ENCODE measurements around the gene HIRA. TPM values are rescaled to one million over a fixed set of nuclear protein-coding genes. Genes with fewer than 3 reads are reported as not detected.

The HIRA gene
- total and polyA plus RNA-seq, 8 donors, result 6.4 to 47.2 (median 12.6) TPM

DNA sequence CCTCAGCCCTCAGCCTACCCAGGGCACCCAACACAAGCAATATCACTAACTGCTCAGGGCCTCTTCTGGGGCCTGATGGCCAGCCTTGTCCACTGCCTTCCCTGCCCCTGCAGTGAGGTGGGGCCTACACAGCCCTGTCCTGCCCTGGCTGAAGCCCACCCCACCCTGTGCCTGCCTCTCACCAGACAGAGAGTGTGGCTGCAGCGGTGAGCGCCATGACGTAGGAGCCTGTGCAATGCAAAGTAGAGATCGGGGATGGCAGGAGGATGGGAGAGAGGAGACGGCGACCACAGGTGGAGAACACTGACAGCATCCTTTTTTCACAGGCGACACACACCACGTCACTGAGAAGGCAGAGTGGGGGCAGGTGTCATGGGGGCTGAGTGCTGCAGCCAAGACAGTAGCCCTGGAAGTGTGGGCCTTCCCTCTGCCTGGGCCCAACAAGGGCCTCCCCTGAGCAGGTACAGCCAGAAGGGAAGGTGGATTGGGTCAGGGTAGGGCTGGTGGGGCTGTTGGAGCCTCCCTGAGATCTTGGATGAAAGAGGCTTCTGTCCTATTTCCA is 74.7 kb downstream of the HIRA start:
- TF ChIP-seq, protein P1, sequence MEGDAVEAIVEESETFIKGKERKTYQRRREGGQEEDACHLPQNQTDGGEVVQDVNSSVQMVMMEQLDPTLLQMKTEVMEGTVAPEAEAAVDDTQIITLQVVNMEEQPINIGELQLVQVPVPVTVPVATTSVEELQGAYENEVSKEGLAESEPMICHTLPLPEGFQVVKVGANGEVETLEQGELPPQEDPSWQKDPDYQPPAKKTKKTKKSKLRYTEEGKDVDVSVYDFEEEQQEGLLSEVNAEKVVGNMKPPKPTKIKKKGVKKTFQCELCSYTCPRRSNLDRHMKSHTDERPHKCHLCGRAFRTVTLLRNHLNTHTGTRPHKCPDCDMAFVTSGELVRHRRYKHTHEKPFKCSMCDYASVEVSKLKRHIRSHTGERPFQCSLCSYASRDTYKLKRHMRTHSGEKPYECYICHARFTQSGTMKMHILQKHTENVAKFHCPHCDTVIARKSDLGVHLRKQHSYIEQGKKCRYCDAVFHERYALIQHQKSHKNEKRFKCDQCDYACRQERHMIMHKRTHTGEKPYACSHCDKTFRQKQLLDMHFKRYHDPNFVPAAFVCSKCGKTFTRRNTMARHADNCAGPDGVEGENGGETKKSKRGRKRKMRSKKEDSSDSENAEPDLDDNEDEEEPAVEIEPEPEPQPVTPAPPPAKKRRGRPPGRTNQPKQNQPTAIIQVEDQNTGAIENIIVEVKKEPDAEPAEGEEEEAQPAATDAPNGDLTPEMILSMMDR (IDR thresholded peaks at IDR 0.05), result no peak
- no peak for TF ChIP-seq POLR2A (IDR thresholded peaks at IDR 0.05)
- TF ChIP-seq EP300 (IDR thresholded peaks at IDR 0.05), result no peak
- TF ChIP-seq POLR2AphosphoS5 (IDR thresholded peaks at IDR 0.05), result no peak
- H3K27me3 ChIP-seq, result no peaks in the 10 kb centered on the region
- no peak for DNase-seq
- H3K4me1 ChIP-seq, result peaks cover 0 to 6% (median 0%) of the 10 kb centered on the region in 4 donors
- no peak overlapping the region for H3K27ac ChIP-seq
- H3K9me3 ChIP-seq, result no peaks in the 10 kb centered on the region
- no peak overlapping the region for H3K4me3 ChIP-seq
- peaks cover 85 to 100% (median 100%) of the 10 kb centered on the region in 4 donors for H3K36me3 ChIP-seq
- WGBS, 5 donors, result 96 to 99% (median 98%) methylated on average over 8 of the region's 8 CpGs
- intact Hi-C loops (cut with DNase I; ENCODE audit: low total_unique reads), result no loop called here

DNA sequence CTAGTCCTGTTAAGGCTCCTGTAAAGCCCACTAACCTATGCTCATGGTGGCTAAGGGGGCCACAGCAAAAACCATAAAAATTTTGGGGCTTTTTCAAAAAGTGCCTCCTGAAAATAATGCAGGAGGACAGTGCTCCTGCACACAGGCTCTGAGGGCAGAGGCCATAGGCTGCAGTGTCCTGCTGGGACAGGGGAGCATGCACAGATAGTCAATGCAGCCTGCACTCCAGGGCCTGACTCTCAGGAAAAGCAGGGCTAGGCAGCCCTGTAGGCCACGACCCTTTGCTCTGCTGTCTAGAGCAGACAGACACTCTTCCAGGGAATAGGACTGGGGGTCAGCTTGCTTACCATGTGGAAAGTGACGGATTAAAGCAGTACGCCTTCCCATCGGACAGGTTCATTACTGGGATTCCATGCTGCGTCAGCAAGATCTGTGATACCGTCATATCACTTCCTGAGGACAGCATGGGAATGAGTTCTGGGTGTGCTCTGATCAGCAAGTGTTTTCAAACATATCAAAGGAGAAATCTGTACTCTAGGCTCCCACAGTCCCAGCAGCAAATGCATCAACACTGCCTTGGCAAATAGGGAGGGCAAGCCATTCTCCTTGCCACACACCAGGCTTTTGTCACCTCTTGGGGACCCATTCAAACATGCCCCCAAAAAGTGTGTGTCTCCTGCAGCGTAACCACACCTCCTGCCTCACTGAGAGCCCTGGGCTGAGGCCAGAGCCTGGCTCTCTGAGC is 75.9 kb downstream of the HIRA start:
- DNase-seq, result no peak
- 92 to 97% (median 95%) methylated on average over 4 to 7 of the region's 7 CpGs for WGBS, 5 donors
- H3K36me3 ChIP-seq, result peaks cover 85 to 100% (median 100%) of the 10 kb centered on the region in 4 donors
- H3K27ac ChIP-seq, result no peak overlapping the region
- no peak for TF ChIP-seq EP300 (IDR thresholded peaks at IDR 0.05)
- TF ChIP-seq, protein P1 (IDR thresholded peaks at IDR 0.05), result no peak
- no peak for TF ChIP-seq POLR2AphosphoS5 (IDR thresholded peaks at IDR 0.05)
- no peak for TF ChIP-seq POLR2A (IDR thresholded peaks at IDR 0.05)
- H3K9me3 ChIP-seq, result no peaks in the 10 kb centered on the region
- no peaks in the 10 kb centered on the region for H3K27me3 ChIP-seq
- H3K4me3 ChIP-seq, result no peak overlapping the region
- intact Hi-C loops (cut with DNase I; ENCODE audit: low total_unique reads), result no loop called here
- H3K4me1 ChIP-seq, result peaks cover 0 to 6% (median 0%) of the 10 kb centered on the region in 4 donors

DNA sequence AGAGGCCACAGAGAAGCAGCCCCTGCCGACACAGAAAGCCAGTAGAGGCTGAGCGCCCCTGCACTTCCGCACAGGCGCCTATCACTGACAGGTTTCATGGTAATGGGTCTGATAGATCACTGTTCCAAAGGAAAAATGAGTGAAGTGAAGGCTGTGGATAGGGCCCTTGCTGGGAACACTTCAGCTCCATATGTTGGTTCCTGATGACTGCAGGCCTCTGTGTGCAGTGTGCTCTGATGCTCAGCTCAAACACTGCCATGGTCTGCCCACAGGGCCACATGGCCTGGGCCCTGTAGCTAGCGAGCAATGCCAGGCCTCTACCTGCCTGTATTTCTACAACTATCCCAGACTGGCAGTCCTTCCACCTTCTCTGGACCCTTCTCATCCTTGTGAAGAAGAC is 77.3 kb downstream of the HIRA start:
- TF ChIP-seq, protein P1 (IDR thresholded peaks at IDR 0.05), result no peak
- TF ChIP-seq POLR2A (IDR thresholded peaks at IDR 0.05) (no peak), EP300 (IDR thresholded peaks at IDR 0.05) (no peak), POLR2AphosphoS5 (IDR thresholded peaks at IDR 0.05) (no peak)

DNA sequence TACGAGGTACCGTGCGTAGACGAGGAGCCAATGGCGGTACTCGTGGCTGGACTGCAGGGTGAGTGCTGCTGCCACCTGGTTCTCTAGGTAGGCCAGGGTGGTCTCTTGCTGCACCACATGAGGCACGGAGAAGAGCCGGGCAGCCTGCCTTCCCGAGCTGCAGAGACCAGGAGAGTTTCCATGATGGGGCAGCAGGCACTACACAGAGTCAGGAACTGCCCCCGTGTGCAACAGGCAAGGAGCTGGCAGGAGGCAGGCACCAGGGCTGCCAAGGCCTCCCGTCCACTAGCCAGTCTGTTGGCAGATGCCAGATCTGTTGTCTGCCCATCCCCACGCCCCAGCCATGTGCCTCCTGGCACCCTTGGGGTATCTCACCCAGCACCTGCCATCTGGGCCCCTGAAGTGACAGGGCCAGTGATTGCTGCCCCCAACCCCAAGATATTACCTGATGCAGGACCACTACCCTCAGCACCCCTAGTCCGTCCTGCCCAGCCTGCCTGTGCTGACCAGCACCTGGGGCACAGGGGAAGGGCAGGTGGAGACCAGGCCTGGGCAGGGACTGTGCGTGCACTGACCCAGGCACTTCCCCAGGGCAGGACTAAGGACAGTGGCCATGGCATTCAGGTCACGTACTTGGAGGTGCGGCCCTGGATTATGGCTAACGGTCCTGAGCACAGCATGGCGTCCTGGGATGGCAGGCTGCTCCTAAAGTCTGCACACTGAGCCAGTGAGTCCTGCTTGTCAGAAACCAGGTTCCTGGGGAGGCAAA is 78.0 kb downstream of the HIRA start:
- Histone ChIP-seq H3K4me1 (peaks cover 0 to 6% (median 0%) of the 10 kb centered on the region in 4 donors), H3K27me3 (no peaks in the 10 kb centered on the region), H3K36me3 (peaks cover 78 to 100% (median 100%) of the 10 kb centered on the region in 4 donors), H3K27ac (no peak overlapping the region), H3K4me3 (no peak overlapping the region), H3K9me3 (no peaks in the 10 kb centered on the region)
- TF ChIP-seq, protein P1 (IDR thresholded peaks at IDR 0.05), result no peak
- no peak for TF ChIP-seq POLR2AphosphoS5 (IDR thresholded peaks at IDR 0.05)
- no peak for TF ChIP-seq POLR2A (IDR thresholded peaks at IDR 0.05)
- no peak for TF ChIP-seq EP300 (IDR thresholded peaks at IDR 0.05)
- intact Hi-C loops (cut with DNase I; ENCODE audit: low total_unique reads), result no loop called here
- WGBS, 5 donors, result 87 to 94% (median 94%) methylated on average over 11 to 18 of the region's 18 CpGs
- no peak for DNase-seq

More for the DNA sequence above, 77.3 kb downstream of the HIRA start:
- Histone ChIP-seq H3K4me3 (no peak overlapping the region), H3K9me3 (no peaks in the 10 kb centered on the region), H3K27ac (no peak overlapping the region), H3K4me1 (peaks cover 0 to 6% (median 0%) of the 10 kb centered on the region in 4 donors), H3K36me3 (peaks cover 85 to 100% (median 100%) of the 10 kb centered on the region in 4 donors), H3K27me3 (no peaks in the 10 kb centered on the region)
- no peak for DNase-seq
- WGBS, 5 donors, result 90 to 99% (median 96%) methylated on average over 5 of the region's 5 CpGs
- intact Hi-C loops (cut with DNase I; ENCODE audit: low total_unique reads), result no loop called here

All from stomach (tissue), 9 donors.